GM19455 (cell line): Measurements from ENCODE around the gene MIGA2.

Source experiments
- ATAC-seq: cut with Tn5 transposase; IDR thresholded peaks from one replicate; pipeline ENCODE4 v1.9.1; 2021; ENCODE audit not compliant: unreplicated experiment

The MIGA2 gene

GRCh38 chr9:129036923-129037766 is 719 bp downstream of the MIGA2 start:
- no peak for ATAC-seq

DNA sequence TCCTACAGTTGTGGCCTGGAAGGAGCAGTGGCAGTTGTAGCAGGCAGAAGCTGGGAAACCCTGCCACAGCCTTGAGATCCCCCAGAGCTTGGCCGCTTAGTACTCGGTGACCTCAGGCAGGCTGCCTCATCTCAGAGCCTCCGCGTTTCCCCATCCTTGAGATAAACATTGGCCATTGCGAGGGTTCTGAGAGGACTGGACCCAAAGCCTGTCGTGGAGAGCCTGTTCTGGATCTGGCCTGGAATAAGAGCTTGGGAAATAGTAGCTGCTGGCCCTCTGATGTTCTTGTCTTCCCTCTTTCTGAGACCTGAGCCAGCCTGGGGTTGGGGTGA is 1.3 kb downstream of the MIGA2 start:
- ATAC-seq = no peak

DNA sequence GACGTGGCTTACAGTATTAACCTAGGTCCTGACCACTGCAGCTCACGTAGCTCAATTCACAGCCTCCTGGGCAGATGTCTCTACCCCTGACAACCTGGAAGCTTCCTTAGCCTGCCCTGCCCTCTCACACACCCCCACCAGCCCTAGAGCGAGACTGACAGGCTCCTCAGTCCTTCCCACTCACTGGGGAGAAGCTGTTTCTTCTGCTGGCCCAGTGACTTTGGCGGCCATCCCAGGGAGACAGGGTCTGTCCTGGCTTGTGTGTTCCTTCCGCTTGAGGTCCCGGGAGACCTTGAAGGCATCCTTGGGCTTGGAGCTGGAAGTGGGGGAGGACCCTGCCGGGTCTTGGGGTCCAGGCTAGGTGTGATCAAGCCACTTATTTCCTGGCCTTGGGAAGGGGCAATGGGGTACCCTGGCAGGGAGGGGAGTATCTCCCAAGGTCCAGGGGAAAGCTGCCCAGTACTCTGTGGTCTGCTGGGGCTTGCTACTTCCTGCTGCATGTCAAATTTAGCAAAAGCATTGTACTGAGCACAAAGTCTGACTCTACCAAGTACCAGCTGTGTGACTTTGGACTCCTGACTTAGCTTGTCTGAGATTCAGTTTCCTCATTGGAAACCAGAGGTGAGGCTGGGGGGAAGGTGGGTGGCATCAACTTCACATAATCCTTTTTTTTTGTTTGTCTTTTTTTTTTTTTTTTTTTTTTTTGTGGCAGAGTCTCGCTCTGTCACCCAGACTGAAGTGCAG is 1.9 kb downstream of the MIGA2 start:
- ATAC-seq = no peak

DNA sequence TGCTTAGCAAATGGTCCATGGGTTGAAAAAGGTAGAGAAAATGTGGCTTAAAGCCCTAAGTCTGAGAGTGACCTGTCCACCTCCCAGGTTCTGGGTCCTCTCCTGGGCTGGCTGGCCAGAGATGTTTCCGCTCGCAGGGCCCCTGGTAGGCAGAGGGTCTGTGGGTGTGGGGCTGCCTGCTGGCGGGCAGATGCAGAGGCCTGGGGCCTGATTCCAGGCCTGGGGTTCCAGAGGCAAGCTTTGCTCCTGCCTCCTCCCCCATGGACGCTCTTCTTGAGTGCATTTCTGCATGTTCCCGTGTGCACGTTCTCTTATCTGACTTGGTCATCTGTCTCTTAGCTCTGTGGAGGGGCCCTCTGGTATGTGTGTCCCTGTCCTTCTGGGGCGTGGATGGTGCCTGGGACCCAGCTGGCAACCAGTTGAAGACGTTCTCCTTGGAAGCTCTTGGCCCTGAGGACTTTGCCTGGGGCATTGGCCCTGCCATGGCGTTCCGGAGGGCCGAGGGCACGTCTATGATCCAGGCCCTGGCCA is 3.8 kb downstream of the MIGA2 start:
- no peak for ATAC-seq

GRCh38 chr9:129042016-129042415 is 5.6 kb downstream of the MIGA2 start:
- no peak for ATAC-seq

DNA sequence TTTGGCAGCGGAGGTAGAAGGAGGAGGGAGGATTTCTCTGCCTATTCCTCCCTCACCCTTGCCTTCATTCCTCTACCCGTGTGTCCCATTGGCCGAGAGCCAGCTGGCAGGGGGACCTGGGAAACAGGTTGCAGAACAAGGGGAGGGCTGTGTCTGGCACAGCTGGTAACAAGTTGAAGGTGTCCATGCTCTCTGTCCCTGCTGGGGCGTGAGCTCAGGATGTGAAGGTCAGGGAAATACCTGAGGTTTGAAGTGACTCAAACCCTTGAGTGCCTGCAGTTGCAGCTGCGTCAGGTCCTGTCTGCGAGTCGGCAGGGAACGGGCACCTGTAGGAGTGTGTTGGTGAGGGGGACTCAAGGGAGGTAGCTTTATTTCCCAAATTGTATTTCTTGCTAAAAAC is 16.2 kb downstream of the MIGA2 start:
- no peak for ATAC-seq

GRCh38 chr9:129053020-129053419 is 16.6 kb downstream of the MIGA2 start:
- ATAC-seq = no peak

GRCh38 chr9:129054163-129054851 is 17.9 kb downstream of the MIGA2 start:
- no peak for ATAC-seq

GRCh38 chr9:129058965-129059795 is 22.8 kb downstream of the MIGA2 start:
- no peak for ATAC-seq

- no peak for ATAC-seq
Measured at GRCh38 chr9:129059796-129060785, 23.7 kb downstream of the MIGA2 start.

GRCh38 chr9:129060991-129061390 is 24.6 kb downstream of the MIGA2 start:
- no peak for ATAC-seq

DNA sequence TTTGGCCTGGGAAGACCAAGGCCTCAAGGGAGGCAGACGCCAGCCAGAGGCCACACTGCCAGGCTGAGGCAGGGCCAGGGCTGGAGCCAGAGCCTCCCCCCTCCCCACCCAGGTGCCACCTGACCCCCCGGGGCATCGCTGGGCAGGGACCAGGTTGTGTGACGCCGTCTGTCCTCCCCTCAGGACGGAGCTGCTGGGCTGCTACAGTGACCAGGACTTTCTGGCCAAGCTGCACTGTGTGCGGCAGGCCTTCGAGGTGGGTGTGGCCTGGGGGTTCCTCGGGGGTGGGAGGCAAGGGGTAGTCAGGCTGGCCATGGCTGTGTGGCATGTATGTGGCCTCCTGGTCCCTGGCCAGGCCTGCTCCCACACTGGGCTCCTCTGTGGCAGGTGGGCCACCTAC is 26.6 kb downstream of the MIGA2 start:
- no peak for ATAC-seq

DNA sequence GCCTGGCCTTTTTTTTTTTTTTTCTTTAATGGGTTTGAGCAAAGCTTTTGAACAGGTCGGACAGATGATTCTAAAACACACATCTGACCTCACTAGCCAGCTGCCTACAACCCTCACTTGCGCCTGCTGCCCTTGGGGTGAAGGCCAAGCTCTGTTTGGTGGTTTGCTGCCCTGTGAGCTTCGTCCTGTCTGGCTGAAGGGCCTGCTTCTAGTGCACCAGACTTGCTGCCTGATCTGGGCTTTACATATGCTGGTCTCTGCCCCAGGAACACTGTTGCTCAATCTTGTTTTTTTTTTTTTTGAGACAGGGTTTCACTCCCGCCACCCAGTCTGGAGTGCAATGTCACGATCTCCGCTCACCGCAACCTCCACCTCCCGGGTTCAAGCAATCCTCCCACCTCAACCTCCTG is 28.1 kb downstream of the MIGA2 start:
- no peak for ATAC-seq

DNA sequence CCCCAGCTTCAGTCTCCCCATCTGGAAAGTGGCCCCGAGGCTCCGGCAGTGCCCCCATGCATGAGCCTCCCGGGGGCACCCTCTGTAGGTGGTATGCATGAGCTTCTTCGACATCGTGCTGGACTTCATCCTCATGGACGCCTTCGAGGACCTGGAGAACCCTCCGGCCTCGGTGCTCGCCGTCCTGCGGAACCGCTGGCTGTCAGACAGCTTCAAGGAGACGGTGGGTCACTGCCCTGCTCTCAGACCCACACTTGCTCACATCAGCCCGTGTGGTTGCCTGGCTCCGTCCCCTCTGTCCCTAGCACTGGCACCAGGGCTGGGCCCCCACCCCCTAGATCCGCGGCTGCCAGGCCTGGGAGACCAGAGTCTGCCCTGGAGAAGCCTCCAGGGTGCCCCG is 31.7 kb downstream of the MIGA2 start:
- no peak for ATAC-seq

DNA sequence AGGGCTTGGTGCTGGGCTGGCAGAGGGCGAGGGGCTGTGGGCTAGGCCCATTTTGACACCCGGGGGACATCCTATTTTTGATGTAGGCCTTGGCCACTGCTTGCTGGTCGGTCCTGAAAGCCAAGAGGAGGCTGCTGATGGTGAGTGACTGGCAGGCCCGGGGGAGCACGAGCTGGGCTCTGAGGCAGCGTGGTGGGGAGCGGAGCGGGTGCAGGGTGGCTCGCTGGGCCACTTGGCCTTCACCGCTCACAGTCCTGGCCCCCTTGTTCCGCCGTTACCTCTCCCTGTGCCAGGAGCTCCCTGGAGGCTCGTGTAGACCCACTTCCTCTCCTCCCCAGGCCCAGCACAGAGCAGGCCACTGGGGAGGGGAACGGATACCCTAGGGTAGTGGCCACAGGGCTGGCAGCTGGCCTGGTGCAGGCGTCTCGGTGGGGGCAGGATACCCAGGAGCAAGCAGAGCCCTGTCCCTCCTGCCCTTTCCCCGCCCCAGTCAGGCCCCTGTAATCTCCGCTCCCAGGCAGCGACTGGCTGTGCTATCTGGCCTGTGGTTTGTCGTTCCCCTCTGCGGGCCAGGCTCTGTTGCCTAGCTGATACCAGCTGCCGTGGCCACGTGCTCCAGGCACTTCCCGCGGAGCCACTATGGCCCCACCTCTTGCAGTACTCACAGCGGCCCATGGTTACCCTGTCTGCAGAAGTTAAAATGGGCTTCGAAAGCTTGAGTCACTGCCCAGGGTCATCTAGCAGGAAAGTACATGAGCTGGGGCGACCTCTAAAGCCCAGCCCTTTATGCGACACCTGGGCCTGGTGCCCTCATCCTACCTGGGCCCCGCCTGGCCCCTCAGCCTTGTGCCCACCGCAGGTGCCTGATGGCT is 32.8 kb downstream of the MIGA2 start:
- no peak for ATAC-seq

GRCh38 chr9:129069862-129070641 is 33.6 kb downstream of the MIGA2 start:
- ATAC-seq = no peak

DNA sequence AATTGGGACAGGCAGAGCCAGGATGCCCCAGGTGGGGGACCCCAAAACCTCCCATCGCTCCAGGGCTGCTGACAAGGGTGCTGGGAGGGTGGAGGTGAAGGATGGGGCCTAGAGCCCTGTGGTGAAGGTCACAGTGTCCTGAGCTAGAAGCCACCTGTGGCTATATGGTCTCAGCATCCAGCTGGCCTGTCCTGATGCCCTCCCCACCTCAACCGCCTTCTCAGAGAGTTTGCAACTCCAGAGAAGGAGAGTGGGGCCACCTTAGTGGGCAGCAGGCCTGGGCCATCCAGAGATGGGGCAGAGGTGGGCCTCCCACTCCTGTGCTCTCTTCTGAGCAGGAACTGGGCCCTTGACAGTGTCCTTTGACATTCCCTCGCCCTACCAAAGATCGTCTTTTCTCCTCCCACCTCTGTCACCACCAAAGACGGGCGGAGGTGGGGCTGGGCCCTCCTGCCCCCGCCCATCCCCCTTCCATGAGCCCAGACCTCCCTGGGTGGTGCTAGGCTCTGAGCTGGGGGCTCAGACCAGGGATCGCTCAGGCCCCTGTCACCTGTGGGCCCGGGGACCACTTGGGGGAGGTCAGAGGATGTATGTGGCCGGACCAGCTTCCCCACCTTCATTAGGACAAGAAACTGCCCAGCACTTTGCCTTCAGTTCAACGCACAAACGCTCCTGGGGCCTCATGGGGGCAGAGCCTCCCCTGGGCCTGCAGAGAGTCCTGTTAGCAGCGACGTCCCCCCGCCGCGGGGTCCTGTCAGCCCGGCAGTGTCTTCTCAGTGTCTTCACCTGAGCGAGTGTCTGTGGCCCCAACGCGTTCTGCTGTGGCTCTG is 34.5 kb downstream of the MIGA2 start:
- no peak for ATAC-seq
